T1000 (cell line): ENCODE results near the gene TBC1D22B.
"Not testable (repeated sequence)": the region's sequence is repeated elsewhere in the genome, so short reads cannot be mapped to it uniquely, and the experiment has no call there.

ENCODE experiments used
- DNase-seq: peaks from one replicate; lab custom pipeline; 2025; ENCODE audit warnings: mixed read lengths; lab: John Stamatoyannopoulos, UW

The TBC1D22B gene

GRCh38 chr6:37303091-37303660, 45.6 kb downstream of the TBC1D22B start:
- no peak for DNase-seq

GRCh38 chr6:37303891-37304503, 46.4 kb downstream of the TBC1D22B start:
- DNase-seq = no peak

GRCh38 chr6:37304766-37305165, 47.2 kb downstream of the TBC1D22B start:
- no peak for DNase-seq

GRCh38 chr6:37305841-37306425, 48.4 kb downstream of the TBC1D22B start:
- no peak for DNase-seq

GRCh38 chr6:37306624-37307222, 49.2 kb downstream of the TBC1D22B start:
- no peak for DNase-seq

GRCh38 chr6:37307484-37307883, 49.9 kb downstream of the TBC1D22B start:
- DNase-seq = not testable (repeated sequence)

GRCh38 chr6:37308069-37308815, 50.7 kb downstream of the TBC1D22B start:
- no peak for DNase-seq

GRCh38 chr6:37309046-37309445, 51.5 kb downstream of the TBC1D22B start:
- no peak for DNase-seq

GRCh38 chr6:37309692-37310091, 52.1 kb downstream of the TBC1D22B start:
- DNase-seq = no peak

- DNase-seq = no peak
Observed at GRCh38 chr6:37310966-37311365, 53.4 kb downstream of the TBC1D22B start.

GRCh38 chr6:37311741-37312473, 54.3 kb downstream of the TBC1D22B start:
- DNase-seq = no peak

- no peak for DNase-seq
Observed at GRCh38 chr6:37313723-37314486, 56.3 kb downstream of the TBC1D22B start.

GRCh38 chr6:37314487-37315156, 57.0 kb downstream of the TBC1D22B start:
- DNase-seq = no peak

GRCh38 chr6:37315157-37315515, 57.6 kb downstream of the TBC1D22B start:
- DNase-seq = no peak

- no peak for DNase-seq
Observed at GRCh38 chr6:37316071-37316470, 58.5 kb downstream of the TBC1D22B start.

- DNase-seq = no peak
Observed at GRCh38 chr6:37317312-37318038, 59.9 kb downstream of the TBC1D22B start.

GRCh38 chr6:37319156-37319555, 61.6 kb downstream of the TBC1D22B start:
- no peak for DNase-seq

- DNase-seq = no peak
Observed at GRCh38 chr6:37319856-37320480, 62.4 kb downstream of the TBC1D22B start.

- no peak for DNase-seq
Observed at GRCh38 chr6:37320646-37321045, 63.1 kb downstream of the TBC1D22B start.
